Endodermal cell (in vitro differentiated cells): Measurements from ENCODE around the gene CNDP1. TPM values are rescaled to one million over a fixed set of nuclear protein-coding genes. Genes with fewer than 3 reads are reported as not detected.

ENCODE experiments used
- DNase-seq: peaks from one replicate; pipeline ENCODE4 v3.0.0-alpha.2; 2017
- H3K27ac ChIP-seq: 2 replicates; pipeline ENCODE4 v1.5.1; 2013; ENCODE audit warnings: mild to moderate bottlenecking, low read depth, low read length, moderate library complexity
- H3K27me3 ChIP-seq: 2 replicates; pipeline ENCODE4 v1.6.1; 2013; ENCODE audit warnings: mild to moderate bottlenecking, low read length, moderate library complexity; ENCODE audit not compliant: insufficient read depth, control insufficient read depth, poor library complexity, severe bottlenecking
- H3K36me3 ChIP-seq: 2 replicates; pipeline ENCODE4 v1.7.0; 2013; ENCODE audit warnings: mild to moderate bottlenecking, low read length, moderate library complexity; ENCODE audit not compliant: control insufficient read depth, insufficient read depth
- H3K4me1 ChIP-seq: one replicate; pipeline ENCODE4 v1.7.0; 2013; ENCODE audit warnings: low read length; ENCODE audit not compliant: control insufficient read depth, insufficient read depth
- H3K4me3 ChIP-seq: 2 replicates; pipeline ENCODE4 v1.5.1; 2013; ENCODE audit warnings: mild to moderate bottlenecking, low read length, moderate library complexity
- H3K9ac ChIP-seq: 2 replicates; pipeline ENCODE4 v1.6.1; 2013; ENCODE audit warnings: mild to moderate bottlenecking, low read length, moderate library complexity; ENCODE audit not compliant: poor library complexity, severe bottlenecking; ENCODE audit errors: extremely low read depth
- H3K9me3 ChIP-seq: 2 replicates; pipeline ENCODE4 v1.6.1; 2013; ENCODE audit warnings: mild to moderate bottlenecking, low read length, moderate library complexity; ENCODE audit not compliant: control insufficient read depth
- H3K27ac Mint-ChIP-seq: 2 replicates; pipeline ENCODE4 v1.8.0; 2020; ENCODE audit warnings: mixed read lengths
- H3K27me3 Mint-ChIP-seq: 2 replicates; pipeline ENCODE4 v1.8.0; 2021; ENCODE audit warnings: mild to moderate bottlenecking, mixed read lengths; ENCODE audit not compliant: insufficient read depth
- H3K36me3 Mint-ChIP-seq: 2 replicates; pipeline ENCODE4 v1.8.0; 2020; ENCODE audit warnings: low read depth, mixed read lengths
- H3K4me1 Mint-ChIP-seq: 2 replicates; pipeline ENCODE4 v1.8.0; 2020; ENCODE audit warnings: mixed read lengths
- H3K4me3 Mint-ChIP-seq: 2 replicates; pipeline ENCODE4 v1.8.0; 2020; ENCODE audit warnings: mild to moderate bottlenecking, moderate library complexity, mixed read lengths
- H3K9me3 Mint-ChIP-seq: 2 replicates; pipeline ENCODE4 v1.8.0; 2020; ENCODE audit warnings: mild to moderate bottlenecking, mixed read lengths
- WGBS, 2 experiments: methylation state at CpG; one replicate each; pipeline versions ENCODE4 v1.1.5 to v1.1.7; 2013; ENCODE audit warnings: missing lambda C conversion rate in 2 of 2, mixed read lengths in 1 of 2; ENCODE audit not compliant: insufficient coverage in 1 of 2, insufficient read length in 1 of 2; 5-methylcytosine and 5-hydroxymethylcytosine counted together
- total RNA-seq, 2 donors: library from RNA; stranded (reverse); fragmentation: NEBNext Ultra II Directional in 1 of 2; extraction: Animal tissue kit (Norgen Biotek cat#: 25700) in 1 of 2; gene quantifications; 2 replicates in 1 of 2; 3 replicates in 1 of 2; pipeline ENCODE4 v1.2.1, GENCODE V29; 2021
- TF ChIP-seq, protein P1 (sequence below): fragments of 200-600 bp; sonication (generic); conservative IDR thresholded peaks from 2 replicates; pipeline ENCODE4 v1.5.0; 2021; ENCODE audit warnings: antibody characterized with exemption, mild to moderate bottlenecking

The CNDP1 gene
- total RNA-seq, 2 donors from 2014 or later = 0.51 TPM; not detected in 1

DNA sequence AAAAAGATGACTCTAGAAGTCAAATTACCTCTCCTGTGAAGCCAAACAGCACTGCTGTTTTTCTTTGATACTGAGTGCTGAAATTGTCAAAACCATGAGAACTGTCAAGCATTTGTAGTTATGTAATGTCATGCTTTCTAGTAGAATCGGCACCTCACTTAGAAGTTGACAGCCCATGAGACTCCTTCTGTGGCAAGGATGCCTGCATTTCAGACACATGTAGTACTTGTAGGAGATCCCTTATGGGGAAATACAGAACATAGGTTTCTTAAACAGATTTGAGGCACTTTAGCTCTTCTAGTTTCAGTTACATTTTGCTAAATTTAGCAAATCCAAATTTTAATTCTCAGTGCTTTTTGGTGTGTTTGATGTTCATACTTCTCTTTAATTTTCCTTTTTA lies 79.1 kb downstream of the CNDP1 start:
- H3K27me3 Mint-ChIP-seq = no peaks in the 10 kb centered on the region
- no peaks in the 10 kb centered on the region for H3K4me1 ChIP-seq
- no peak overlapping the region for H3K4me3 ChIP-seq
- peaks cover 6% of the 10 kb centered on the region for H3K9me3 ChIP-seq
- H3K27ac Mint-ChIP-seq = no peak overlapping the region
- H3K4me3 Mint-ChIP-seq = no peak overlapping the region
- H3K27me3 ChIP-seq = no peaks in the 10 kb centered on the region
- no peaks in the 10 kb centered on the region for H3K36me3 Mint-ChIP-seq
- DNase-seq = no peak
- no peaks in the 10 kb centered on the region for H3K36me3 ChIP-seq
- WGBS, 2 experiments = 98 to 100% methylated on average over 1 of the region's 1 CpG
- TF ChIP-seq, protein P1, sequence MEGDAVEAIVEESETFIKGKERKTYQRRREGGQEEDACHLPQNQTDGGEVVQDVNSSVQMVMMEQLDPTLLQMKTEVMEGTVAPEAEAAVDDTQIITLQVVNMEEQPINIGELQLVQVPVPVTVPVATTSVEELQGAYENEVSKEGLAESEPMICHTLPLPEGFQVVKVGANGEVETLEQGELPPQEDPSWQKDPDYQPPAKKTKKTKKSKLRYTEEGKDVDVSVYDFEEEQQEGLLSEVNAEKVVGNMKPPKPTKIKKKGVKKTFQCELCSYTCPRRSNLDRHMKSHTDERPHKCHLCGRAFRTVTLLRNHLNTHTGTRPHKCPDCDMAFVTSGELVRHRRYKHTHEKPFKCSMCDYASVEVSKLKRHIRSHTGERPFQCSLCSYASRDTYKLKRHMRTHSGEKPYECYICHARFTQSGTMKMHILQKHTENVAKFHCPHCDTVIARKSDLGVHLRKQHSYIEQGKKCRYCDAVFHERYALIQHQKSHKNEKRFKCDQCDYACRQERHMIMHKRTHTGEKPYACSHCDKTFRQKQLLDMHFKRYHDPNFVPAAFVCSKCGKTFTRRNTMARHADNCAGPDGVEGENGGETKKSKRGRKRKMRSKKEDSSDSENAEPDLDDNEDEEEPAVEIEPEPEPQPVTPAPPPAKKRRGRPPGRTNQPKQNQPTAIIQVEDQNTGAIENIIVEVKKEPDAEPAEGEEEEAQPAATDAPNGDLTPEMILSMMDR = no peak
- H3K4me1 Mint-ChIP-seq = no peaks in the 10 kb centered on the region
- H3K9ac ChIP-seq = no peak overlapping the region
- no peak overlapping the region for H3K27ac ChIP-seq
- peaks cover 3% of the 10 kb centered on the region for H3K9me3 Mint-ChIP-seq

DNA sequence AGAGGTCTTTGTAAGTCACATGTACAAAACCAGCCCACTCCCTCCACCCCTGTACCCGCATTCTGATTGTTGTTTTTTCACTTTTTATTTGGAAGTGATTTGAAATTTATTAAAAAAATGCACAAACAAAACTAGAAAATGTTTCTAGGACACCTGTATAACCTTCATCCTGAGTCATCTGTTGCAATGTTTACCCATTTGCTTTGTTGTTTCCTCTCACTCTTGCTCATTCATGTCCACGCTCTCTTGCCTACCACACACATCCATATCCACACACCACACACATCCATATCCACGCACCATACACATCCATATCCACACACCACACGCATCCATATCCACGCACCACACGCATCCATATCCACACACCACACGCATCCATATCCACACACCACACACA lies 82.2 kb downstream of the CNDP1 start:
- Mint-ChIP-seq H3K36me3 (no peaks in the 10 kb centered on the region), H3K9me3 (peaks cover 3% of the 10 kb centered on the region), H3K27ac (no peak overlapping the region), H3K4me1 (no peaks in the 10 kb centered on the region), H3K4me3 (no peak overlapping the region), H3K27me3 (no peaks in the 10 kb centered on the region)
- Histone ChIP-seq H3K36me3 (no peaks in the 10 kb centered on the region), H3K9me3 (peaks cover 6% of the 10 kb centered on the region), H3K4me3 (no peak overlapping the region), H3K27ac (no peak overlapping the region), H3K27me3 (no peaks in the 10 kb centered on the region), H3K4me1 (no peaks in the 10 kb centered on the region), H3K9ac (no peak overlapping the region)
- WGBS, 2 experiments = 52 to 100% methylated on average over 1 to 6 of the region's 7 CpGs
- TF ChIP-seq, protein P1 = no peak
- DNase-seq = no peak

DNA sequence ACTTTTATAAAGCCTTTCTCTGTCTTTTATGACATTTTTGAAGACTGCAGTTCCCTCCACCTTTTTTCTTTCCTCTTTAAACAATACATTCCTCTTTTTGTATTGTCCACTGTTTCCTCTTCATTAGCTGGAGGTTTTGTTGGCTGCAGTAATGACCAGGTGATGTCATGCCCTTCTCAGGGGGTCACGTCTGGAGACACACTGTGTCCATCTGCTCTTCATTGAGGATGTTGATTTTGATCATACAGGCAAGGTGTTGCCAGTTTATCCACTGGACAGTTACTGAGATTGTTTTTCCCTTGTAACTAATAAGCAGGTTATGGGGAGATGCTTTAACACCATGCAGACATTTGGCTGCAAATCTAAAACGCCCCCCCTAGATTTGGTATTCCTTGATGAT lies 83.2 kb downstream of the CNDP1 start:
- H3K4me1 Mint-ChIP-seq = no peaks in the 10 kb centered on the region
- peaks cover 3% of the 10 kb centered on the region for H3K9me3 Mint-ChIP-seq
- H3K9me3 ChIP-seq = peaks cover 6% of the 10 kb centered on the region
- no peak for DNase-seq
- H3K27ac Mint-ChIP-seq = no peak overlapping the region
- H3K4me3 Mint-ChIP-seq = no peak overlapping the region
- no peak overlapping the region for H3K4me3 ChIP-seq
- 88 to 89% methylated on average over 1 to 2 of the region's 2 CpGs for WGBS, 2 experiments
- no peaks in the 10 kb centered on the region for H3K36me3 ChIP-seq
- no peaks in the 10 kb centered on the region for H3K27me3 ChIP-seq
- no peaks in the 10 kb centered on the region for H3K36me3 Mint-ChIP-seq
- H3K27ac ChIP-seq = no peak overlapping the region
- no peaks in the 10 kb centered on the region for H3K4me1 ChIP-seq
- no peak overlapping the region for H3K9ac ChIP-seq
- no peaks in the 10 kb centered on the region for H3K27me3 Mint-ChIP-seq
- TF ChIP-seq, protein P1 = no peak
